Ovary (tissue), 9 donors: ENCODE data around the gene TGFBR2. TPM values are rescaled to one million over a fixed set of nuclear protein-coding genes. Genes with fewer than 3 reads are reported as not detected.

Experiments used
- DNase-seq, 5 donors: peaks; one replicate each; pipeline ENCODE4 v3.0.0-alpha.2; 2019 to 2020
- H3K27ac ChIP-seq, 2 donors: fragments of 200-600 bp; one replicate each; pipeline versions ENCODE4 v1.5.1 to v1.8.0; 2019 to 2022
- H3K27me3 ChIP-seq: fragments of 200-600 bp; one replicate; pipeline ENCODE4 v1.8.0; 2022
- H3K36me3 ChIP-seq: fragments of 200-600 bp; sonication (generic); one replicate; pipeline ENCODE4 v1.5.1; 2019
- H3K4me1 ChIP-seq: one replicate; pipeline ENCODE4 v1.8.1; 2013; ENCODE audit warnings: mild to moderate bottlenecking, moderate library complexity; ENCODE audit not compliant: insufficient read depth
- H3K4me3 ChIP-seq: fragments of 200-600 bp; sonication (generic); one replicate; pipeline ENCODE4 v1.5.1; 2017
- H3K9me3 ChIP-seq, 2 donors: fragments of 200-600 bp in 1 of 2; sonication (generic) in 1 of 2; one replicate each; pipeline versions ENCODE4 v1.5.1 to v1.8.1; 2013 to 2019; ENCODE audit warnings: mild to moderate bottlenecking in 1 of 2, moderate library complexity in 1 of 2
- CTCF ChIP-seq, 3 donors: fragments of 450-650 bp in 2 of 3; fragments of 200-600 bp in 1 of 3; IDR thresholded peaks; one replicate each; pipeline versions ENCODE4 v1.5.1 to v1.8.0; 2016 to 2022; ENCODE audit warnings: antibody characterized with exemption in 3 of 3, mild to moderate bottlenecking in 1 of 3
- EP300 ChIP-seq: sonication (generic); formaldehyde crosslinking; IDR thresholded peaks from one replicate; pipeline ENCODE4 v1.6.1; 2017; ENCODE audit warnings: antibody characterized with exemption
- POLR2A ChIP-seq: fragments of 450-650 bp; IDR thresholded peaks from one replicate; pipeline ENCODE4 v1.6.1; 2017; ENCODE audit warnings: antibody characterized with exemption, mild to moderate bottlenecking, moderate library complexity
- WGBS, 3 donors: extraction: QIAGEN DNeasy Blood & Tissue Kit in 1 of 3; methylation state at CpG; one replicate each; pipeline versions ENCODE4 v1.1.5 to v1.1.7; 2013 to 2017; 5-methylcytosine and 5-hydroxymethylcytosine counted together
- intact Hi-C, 4 donors: fragments of 100-400 bp; cut with DNase I; formaldehyde crosslinking; loops; one replicate each; pipeline versions ENCODE4 v1.11.0 to v1.15.1; 2022 to 2023
- polyA plus RNA-seq, 2 donors: library from polyadenylated mRNA; stranded (reverse); fragments of 200-250 nt in 1 of 2; fragments of 350-450 nt in 1 of 2; fragmentation: Illumina TruSeq in 1 of 2; extraction: RNeasy Lipid Tissue Mini Kit (QIAGEN cat#74804) in 1 of 2; gene quantifications; one replicate each; pipeline ENCODE4 v1.2.3, GENCODE V29; 2013 to 2014
- total RNA-seq, 7 donors: library from RNA; depleted of rRNA in 2 of 7; stranded (reverse); fragments of >200 nt in 2 of 7; fragmentation: NEBNext Ultra II Directional in 3 of 7; extraction: Animal tissue kit (Norgen Biotek cat#: 25700) in 3 of 7; gene quantifications; one replicate each; pipeline versions ENCODE4 v1.1.0 to v1.2.4, GENCODE V29; 2016 to 2023
- donor health status: DM: no; HTN: no; CAD: no; lungs with moderate emphysema.
- donor health status: DM: no; HTN: no; CAD: no.
- donor health status: Bipolar disorder and iron deficiency.
- donor health status: DM: yes; HTN: yes; CAD: no.
- donor health status: DM: no; HTN: no; CAD: no.
- donor health status: DM: yes; HTN: yes; CAD: no.

The TGFBR2 gene
- total and polyA plus RNA-seq, 9 donors: 26.8 to 158 (median 53.8) TPM

- H3K36me3 ChIP-seq: no peaks in the 10 kb centered on the region
- H3K27me3 ChIP-seq: no peaks in the 10 kb centered on the region
- no peaks in the 10 kb centered on the region for H3K9me3 ChIP-seq
- TF ChIP-seq EP300: no peak
- no peak for TF ChIP-seq CTCF (IDR thresholded peaks at IDR 0.05)
- TF ChIP-seq POLR2A: no peak
- DNase-seq: no peak
- whole genome bisulfite sequencing, 3 donors: 83 to 96% (median 96%) methylated on average over 2 of the region's 2 CpGs
- H3K4me3 ChIP-seq: no peak overlapping the region
- intact Hi-C loops: no loop called here
- no peak overlapping the region for H3K27ac ChIP-seq
- H3K4me1 ChIP-seq: peaks cover 10% of the 10 kb centered on the region
Observed at GRCh38 chr3:30630238-30631030, 24.0 kb downstream of the TGFBR2 start.

DNA sequence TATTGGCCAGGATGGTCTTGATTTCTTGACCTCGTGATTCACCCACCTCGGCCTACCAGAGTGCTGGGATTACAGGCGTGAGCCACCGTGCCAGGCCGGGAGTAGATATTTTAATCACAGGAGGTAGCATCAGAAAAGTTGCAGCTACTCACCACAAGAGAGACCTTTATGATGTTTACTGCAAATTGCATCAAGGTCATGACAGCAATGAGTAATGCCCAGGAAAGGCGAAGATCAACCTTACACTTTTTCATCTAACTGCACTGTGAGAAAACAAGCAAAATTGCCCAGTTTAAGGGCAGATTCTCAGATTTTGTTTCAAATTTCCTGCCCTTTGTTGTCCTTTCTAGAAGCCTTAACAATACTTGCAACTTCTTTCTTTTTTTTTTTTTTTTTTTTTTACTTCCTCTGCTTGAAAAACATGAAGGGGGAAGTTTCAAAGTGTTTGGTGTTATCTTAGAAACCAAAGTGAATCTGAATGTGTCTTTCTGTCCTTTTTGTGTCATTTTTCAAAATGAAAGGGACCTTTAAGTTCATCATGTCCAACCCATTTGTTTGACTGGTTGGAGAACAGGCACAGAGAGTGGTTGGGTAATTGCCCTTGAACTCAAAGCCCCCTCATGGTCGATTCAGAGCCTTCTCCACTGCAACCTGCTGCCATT is 25.0 kb downstream of the TGFBR2 start:
- TF ChIP-seq POLR2A: no peak
- no peak for TF ChIP-seq CTCF (IDR thresholded peaks at IDR 0.05)
- no peak for TF ChIP-seq EP300
- Histone ChIP-seq H3K9me3 (no peaks in the 10 kb centered on the region), H3K27ac (no peak overlapping the region), H3K27me3 (no peaks in the 10 kb centered on the region), H3K4me1 (peaks cover 6% of the 10 kb centered on the region), H3K4me3 (no peak overlapping the region), H3K36me3 (no peaks in the 10 kb centered on the region)
- intact Hi-C loops: no loop called here
- DNase-seq: no peak
- 82 to 86% (median 85%) methylated on average over 7 of the region's 7 CpGs for WGBS, 3 donors

DNA sequence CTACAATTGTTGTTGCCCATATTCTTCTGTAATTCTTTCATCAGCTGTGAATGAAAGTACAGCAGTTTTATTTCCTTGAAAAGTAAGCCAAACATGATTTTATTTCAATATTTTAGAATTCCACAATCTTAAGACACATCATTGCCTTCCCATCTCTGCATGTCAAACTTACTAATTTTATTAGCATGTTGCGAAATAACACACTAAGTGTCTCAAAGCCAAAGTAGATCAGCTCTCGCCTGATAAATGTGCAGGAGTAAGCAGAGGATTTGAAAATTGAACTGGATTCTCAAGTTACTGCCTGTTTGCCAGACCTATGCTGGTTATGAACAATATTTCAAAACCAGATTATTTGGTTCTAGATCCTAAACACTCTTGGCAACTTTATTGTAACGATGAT is 25.7 kb downstream of the TGFBR2 start:
- no peak overlapping the region for H3K4me3 ChIP-seq
- no peaks in the 10 kb centered on the region for H3K9me3 ChIP-seq
- intact Hi-C loops: no loop called here
- no peaks in the 10 kb centered on the region for H3K36me3 ChIP-seq
- DNase-seq: no peak
- no peaks in the 10 kb centered on the region for H3K27me3 ChIP-seq
- TF ChIP-seq CTCF (IDR thresholded peaks at IDR 0.05) (no peak), POLR2A (no peak), EP300 (no peak)
- H3K4me1 ChIP-seq: peaks cover 6% of the 10 kb centered on the region
- no peak overlapping the region for H3K27ac ChIP-seq
- whole genome bisulfite sequencing, 3 donors: 72 to 95% (median 93%) methylated on average over 3 of the region's 3 CpGs

DNA sequence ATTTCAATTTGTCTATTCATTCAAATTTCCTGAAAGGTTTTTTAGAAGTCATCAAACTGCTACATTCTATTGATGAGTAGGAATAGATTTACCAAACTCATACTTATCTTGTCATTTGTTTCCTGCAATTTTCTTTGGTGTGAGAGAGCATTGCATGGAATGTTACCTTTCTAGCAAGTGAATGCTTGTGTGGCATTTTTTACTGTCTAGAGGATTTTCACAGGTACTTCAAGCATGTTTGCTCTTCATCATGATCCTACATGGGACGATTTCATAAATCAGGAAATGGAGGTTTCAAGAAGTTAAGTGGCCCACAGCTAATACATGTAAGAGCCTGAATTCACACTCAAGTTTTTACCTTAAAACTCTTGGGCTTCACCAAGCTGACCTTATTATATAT is 26.1 kb downstream of the TGFBR2 start:
- WGBS, 3 donors: 87 to 95% (median 90%) methylated on average over 1 of the region's 1 CpG

More for the DNA sequence above, 26.1 kb downstream of the TGFBR2 start:
- intact Hi-C loops: no loop called here
- no peak for DNase-seq
- H3K9me3 ChIP-seq: no peaks in the 10 kb centered on the region
- no peak overlapping the region for H3K27ac ChIP-seq
- peaks cover 6% of the 10 kb centered on the region for H3K4me1 ChIP-seq
- no peaks in the 10 kb centered on the region for H3K36me3 ChIP-seq
- TF ChIP-seq POLR2A: no peak
- TF ChIP-seq EP300: no peak
- TF ChIP-seq CTCF (IDR thresholded peaks at IDR 0.05): no peak
- H3K4me3 ChIP-seq: no peak overlapping the region
- no peaks in the 10 kb centered on the region for H3K27me3 ChIP-seq
